ENCODE measurements around the gene SRRM4. TPM values are rescaled to one million over a fixed set of nuclear protein-coding genes. Genes with fewer than 3 reads are reported as not detected.

The SRRM4 gene
- total RNA-seq, 1 experiment from 2014 or later: 0.02 TPM

GRCh38 chr12:119089380-119090013 lies 108.2 kb downstream of the SRRM4 start:
- intact Hi-C loops (cut with micrococcal nuclease): no loop called here
- RAD21 ChIA-PET (ENCODE audit: low non-redundant PET in 1 of 2, low total read pairs in 2 of 2, uncharacterized antibody in 2 of 2, unreplicated experiment in 2 of 2): no interaction called here
- no TSS peak for BruUV-seq (replicated peaks)

More at GRCh38 chr12:119089380-119090013, 108.2 kb downstream of the SRRM4 start:
- DNase-seq (ENCODE audit: low read depth, low spot score) (no peak), ATAC-seq (no peak)
- TF ChIP-seq ZNF274 (IDR thresholded peaks at IDR 0.05; ENCODE audit: low read depth, low read length) (no peak), SIN3A (IDR thresholded peaks at IDR 0.05; ENCODE audit: low read depth) (no peak), SP1 (IDR thresholded peaks at IDR 0.05; ENCODE audit: low read depth) (no peak), POLR2A (IDR thresholded peaks at IDR 0.05; ENCODE audit: borderline replicate concordance, extremely low read depth, insufficient read depth, insufficient read length) (no peak), SRF (IDR thresholded peaks at IDR 0.05; ENCODE audit: low read depth) (no peak), ATF3 (IDR thresholded peaks at IDR 0.05) (no peak), POLR2AphosphoS5 (IDR thresholded peaks at IDR 0.05; ENCODE audit: low read depth, low read length) (no peak), FOSL1 (IDR thresholded peaks at IDR 0.05; ENCODE audit: low read depth) (no peak), RAD21 (IDR thresholded peaks at IDR 0.05; ENCODE audit: low read depth) (no peak), EZH2 (IDR thresholded peaks at IDR 0.05) (no peak), REST (IDR thresholded peaks at IDR 0.05; ENCODE audit: low read depth) (no peak), CBX3 (IDR thresholded peaks at IDR 0.05; ENCODE audit: low read depth) (no peak), ELF1 (IDR thresholded peaks at IDR 0.05; ENCODE audit: borderline replicate concordance, low read depth) (no peak), CEBPB (IDR thresholded peaks at IDR 0.05; ENCODE audit: low read depth) (no peak)
- H3K4me1 ChIP-seq (ENCODE audit: control insufficient read depth in 1 of 2, insufficient read depth in 2 of 2, low read length in 2 of 2): no peaks in the 10 kb centered on the region
- no peak overlapping the region for H3K4me2 ChIP-seq (ENCODE audit: low read length)
- H3K79me2 ChIP-seq (ENCODE audit: insufficient read depth, low read length): no peaks in the 10 kb centered on the region
- no peak overlapping the region for H2AFZ ChIP-seq (ENCODE audit: low read depth, low read length, poor library complexity, severe bottlenecking)
- ChIA-PET CTCF (no interaction called here), POLR2A (no interaction called here)
- H3K4me3 ChIP-seq (replicated peaks in 1 of 2; ENCODE audit: low read depth in 1 of 2, low read length in 2 of 2): no peak overlapping the region
- no peaks in the 10 kb centered on the region for H3K36me3 ChIP-seq (ENCODE audit: control insufficient read depth in 1 of 2, insufficient read depth in 2 of 2, low read length in 2 of 2)
- no peak overlapping the region for H3K27ac ChIP-seq (ENCODE audit: low read depth, low read length)
- H3K9me2 ChIP-seq (ENCODE audit: insufficient read depth): no peaks in the 10 kb centered on the region
- no peaks in the 10 kb centered on the region for H3K9me3 ChIP-seq (ENCODE audit: control insufficient read depth in 1 of 2, insufficient read depth in 1 of 2, low read depth in 1 of 2, low read length in 2 of 2)
- H4K20me1 ChIP-seq (ENCODE audit: insufficient read depth): no peaks in the 10 kb centered on the region
- no peak overlapping the region for H3K9ac ChIP-seq (ENCODE audit: low read length)
- peaks cover 75% of the 10 kb centered on the region for H3K27me3 ChIP-seq (ENCODE audit: insufficient read depth, low read length)

Data from HCT116 (cell line).